Gastrocnemius medialis (tissue), 4 donors: ENCODE measurements around the gene RALY. TPM values are rescaled to one million over a fixed set of nuclear protein-coding genes. Genes with fewer than 3 reads are reported as not detected.

Experiments used
- ATAC-seq, 2 donors: fragments of 150-250 bp; one replicate each; pipeline ENCODE4 v1.9.1; 2016
- DNase-seq, 2 donors: peaks; one replicate each; pipeline ENCODE4 v3.0.0-alpha.2; 2019
- H3K27ac ChIP-seq, 4 donors: fragments of 200-600 bp; sonication (generic); 1 replicate in 1 of 4; 2 replicates in 3 of 4; pipeline ENCODE4 v1.5.1; 2016 to 2018; ENCODE audit warnings: mild to moderate bottlenecking in 2 of 4, moderate library complexity in 1 of 4
- H3K27me3 ChIP-seq, 3 donors: fragments of 200-600 bp; sonication (generic) in 2 of 3; 1 replicate in 1 of 3; 2 replicates in 2 of 3; pipeline versions ENCODE4 v1.5.1 to v1.6.0; 2016 to 2019; ENCODE audit warnings: mild to moderate bottlenecking in 1 of 3, moderate library complexity in 1 of 3
- H3K36me3 ChIP-seq, 2 donors: fragments of 200-600 bp; sonication (generic) in 1 of 2; one replicate each; pipeline ENCODE4 v1.5.1; 2017 to 2018
- H3K4me1 ChIP-seq, 2 donors: fragments of 200-600 bp; sonication (generic) in 1 of 2; one replicate each; pipeline ENCODE4 v1.5.1; 2016 to 2017; ENCODE audit warnings: mild to moderate bottlenecking in 2 of 2
- H3K4me3 ChIP-seq, 4 donors: fragments of 200-600 bp; sonication (generic) in 3 of 4; 1 replicate in 1 of 4; 2 replicates in 3 of 4; pipeline ENCODE4 v1.5.1; 2016 to 2019; ENCODE audit warnings: mild to moderate bottlenecking in 2 of 4
- H3K9me3 ChIP-seq, 3 donors: fragments of 200-600 bp; sonication (generic) in 2 of 3; 1 replicate in 1 of 3; 2 replicates in 2 of 3; pipeline ENCODE4 v1.5.1; 2016 to 2019
- CTCF ChIP-seq, 5 experiments: fragments of 450-650 bp in 3 of 5; fragments of 200-600 bp in 2 of 5; sonication (generic) in 2 of 5; IDR thresholded peaks in 4 of 5; conservative IDR thresholded peaks in 1 of 5; 1 replicate in 4 of 5; 2 replicates in 1 of 5; pipeline ENCODE4 v1.5.1; 2016 to 2019; ENCODE audit warnings: antibody characterized with exemption in 5 of 5, mild to moderate bottlenecking in 3 of 5, moderate library complexity in 3 of 5
- POLR2A ChIP-seq, 2 donors: fragments of 450-650 bp; IDR thresholded peaks; one replicate each; pipeline ENCODE4 v1.6.1; 2017; ENCODE audit warnings: antibody characterized with exemption in 2 of 2, mild to moderate bottlenecking in 2 of 2, moderate library complexity in 2 of 2
- in situ Hi-C, 4 donors: fragments of 200-750 bp; cut with MboI; loops; one replicate each; pipeline versions ENCODE4 v1.15.0 to v1.8.0; 2017; ENCODE audit warnings: low sequenced_read_pairs in 4 of 4
- intact Hi-C: fragments of 100-400 bp; cut with DNase I; formaldehyde crosslinking; loops from one replicate; pipeline ENCODE4 v1.15.1; 2023; ENCODE audit warnings: low total_unique reads
- total RNA-seq, 4 donors: library from RNA; depleted of rRNA; stranded (reverse); fragments of >200 nt; gene quantifications; one replicate each; pipeline versions ENCODE4 v1.1.0 to v1.2.3, GENCODE V29; 2016

Gene RALY
- total RNA-seq, 4 donors from 2014 or later = 69.0 to 119 (median 93.1) TPM

GRCh38 chr20:33992923-33993575 lies 662 bp upstream of the RALY start:
- no peaks in the 10 kb centered on the region for H3K36me3 ChIP-seq
- H3K9me3 ChIP-seq = no peaks in the 10 kb centered on the region
- peak; percentile 99 for DNase-seq
- H3K27ac ChIP-seq = peak overlapping the region; percentile 94 to 99 (median 98)
- peak; percentile 84 to 86 for ATAC-seq
- H3K4me3 ChIP-seq = peak overlapping the region; percentile 80 to 99 (median 97)
- TF ChIP-seq POLR2A (IDR thresholded peaks at IDR 0.05) (peak; percentile 57 to 61), CTCF (IDR thresholded peaks at IDR 0.05 in 4 of 5, conservative IDR thresholded peaks at IDR 0.05 in 1 of 5) (no peak)
- peaks cover 40 to 42% of the 10 kb centered on the region in 2 donors for H3K4me1 ChIP-seq
- H3K27me3 ChIP-seq = no peaks in the 10 kb centered on the region
- intact Hi-C loops = loop anchor here (1.0 to 10.0 kb wide), 8 partner anchors 47 to 1638 kb away; partner anchors contain the start of genes ACTL10, ASXL1, C20orf144 and DYNLRB1
- in situ Hi-C loops = loop anchor here in 2 of 4 donors (10.0 kb wide), 2 partner anchors 52 to 92 kb away; no protein-coding TSS in a partner anchor

GRCh38 chr20:33994222-33994913 lies 657 bp downstream of the RALY start:
- Histone ChIP-seq H3K9me3 (no peaks in the 10 kb centered on the region), H3K27me3 (no peaks in the 10 kb centered on the region), H3K27ac (peak overlapping the region; percentile 94 to 99 (median 98)), H3K4me1 (peaks cover 53% of the 10 kb centered on the region in 2 donors), H3K36me3 (no peaks in the 10 kb centered on the region), H3K4me3 (peak overlapping the region; percentile 80 to 99 (median 97))
- in situ Hi-C loops (loop anchor here in 2 of 4 donors (10.0 kb wide), 2 partner anchors 50 to 90 kb away; no protein-coding TSS in a partner anchor), intact Hi-C loops (loop anchor here (5.0 to 10.0 kb wide), 3 partner anchors 330 to 1640 kb away; partner anchors contain the start of genes ACTL10, ASXL1, C20orf144 and DYNLRB1)
- DNase-seq (peak; percentile 59 to 74), ATAC-seq (peak; percentile 35 to 37)
- TF ChIP-seq POLR2A (IDR thresholded peaks at IDR 0.05) = no peak
- TF ChIP-seq CTCF (IDR thresholded peaks at IDR 0.05 in 4 of 5, conservative IDR thresholded peaks at IDR 0.05 in 1 of 5) = no peak

GRCh38 chr20:33995053-33995831 lies 1.5 kb downstream of the RALY start:
- Histone ChIP-seq H3K9me3 (no peaks in the 10 kb centered on the region), H3K27ac (peak overlapping the region; percentile 94 to 99 (median 98)), H3K27me3 (no peaks in the 10 kb centered on the region), H3K36me3 (no peaks in the 10 kb centered on the region), H3K4me3 (peak overlapping the region; percentile 80 to 99 (median 97)), H3K4me1 (peaks cover 60 to 62% of the 10 kb centered on the region in 2 donors)
- in situ Hi-C loops = loop anchor here in 3 of 4 donors (5.0 to 10.0 kb wide), 3 partner anchors 37 to 90 kb away; no protein-coding TSS in a partner anchor
- intact Hi-C loops = loop anchor here (10.0 kb wide), 2 partner anchors 330 to 1640 kb away; partner anchors contain the start of genes ACTL10, ASXL1 and C20orf144
- TF ChIP-seq POLR2A (IDR thresholded peaks at IDR 0.05) = no peak
- no peak for ATAC-seq
- no peak for DNase-seq

GRCh38 chr20:33999025-33999649 lies 5.4 kb downstream of the RALY start:
- Histone ChIP-seq H3K9me3 (no peaks in the 10 kb centered on the region), H3K27me3 (no peaks in the 10 kb centered on the region), H3K27ac (no peak overlapping the region), H3K36me3 (no peaks in the 10 kb centered on the region), H3K4me3 (no peak overlapping the region), H3K4me1 (peaks cover 63 to 76% of the 10 kb centered on the region in 2 donors)
- intact Hi-C loops (loop anchor here (10.0 kb wide), 2 partner anchors 334 to 1644 kb away; partner anchors contain the start of genes ACTL10, ASXL1 and C20orf144), in situ Hi-C loops (loop anchor here in 3 of 4 donors (5.0 to 10.0 kb wide), 3 partner anchors 33 to 86 kb away; no protein-coding TSS in a partner anchor)
- no peak for TF ChIP-seq CTCF (IDR thresholded peaks at IDR 0.05 in 4 of 5, conservative IDR thresholded peaks at IDR 0.05 in 1 of 5)
- no peak for TF ChIP-seq POLR2A (IDR thresholded peaks at IDR 0.05)
- no peak for ATAC-seq
- no peak for DNase-seq
